Transverse colon (tissue), 4 donors: ENCODE data around the gene MTMR4. TPM values are rescaled to one million over a fixed set of nuclear protein-coding genes. Genes with fewer than 3 reads are reported as not detected.

ENCODE experiments used
- DNase-seq: peaks from one replicate; pipeline ENCODE4 v3.0.0-alpha.2; 2019
- H3K27ac ChIP-seq, 4 donors: fragments of 200-600 bp; sonication (generic); 2 replicates each; pipeline ENCODE4 v1.5.1; 2016 to 2018; ENCODE audit warnings: inconsistent platforms in 4 of 4
- H3K27me3 ChIP-seq: fragments of 200-600 bp; sonication (generic); 2 replicates; pipeline ENCODE4 v1.5.1; 2017; ENCODE audit warnings: inconsistent platforms
- H3K36me3 ChIP-seq, 4 donors: fragments of 200-600 bp; sonication (generic); 2 replicates each; pipeline ENCODE4 v1.5.1; 2017 to 2019; ENCODE audit warnings: inconsistent platforms in 4 of 4
- H3K4me1 ChIP-seq, 4 donors: fragments of 200-600 bp; sonication (generic); 2 replicates each; pipeline ENCODE4 v1.5.1; 2017 to 2020; ENCODE audit warnings: inconsistent platforms in 4 of 4
- H3K4me3 ChIP-seq, 4 donors: fragments of 200-600 bp; sonication (generic); 1 replicate in 1 of 4; 2 replicates in 3 of 4; pipeline versions ENCODE4 v1.5.1 to v1.6.1; 2017 to 2019; ENCODE audit warnings: inconsistent platforms in 4 of 4
- H3K9me3 ChIP-seq, 2 donors: fragments of 200-600 bp; sonication (generic); 2 replicates each; pipeline ENCODE4 v1.5.1; 2017 to 2019; ENCODE audit warnings: inconsistent platforms in 2 of 2
- CTCF ChIP-seq, 5 experiments: fragments of 200-600 bp in 3 of 5; fragments of 450-650 bp in 2 of 5; sonication (generic) in 3 of 5; IDR thresholded peaks; 1 replicate in 2 of 5; 2 replicates in 3 of 5; pipeline ENCODE4 v1.5.1; 2016 to 2017; ENCODE audit warnings: antibody characterized with exemption in 5 of 5, inconsistent platforms in 3 of 5, mild to moderate bottlenecking in 2 of 5, moderate library complexity in 1 of 5
- EP300 ChIP-seq: sonication (generic); formaldehyde crosslinking; IDR thresholded peaks from one replicate; pipeline ENCODE4 v1.6.1; 2017; ENCODE audit warnings: antibody characterized with exemption, low read depth
- POLR2A ChIP-seq: fragments of 450-650 bp; IDR thresholded peaks from one replicate; pipeline ENCODE4 v1.6.1; 2016; ENCODE audit warnings: antibody characterized with exemption, mild to moderate bottlenecking, moderate library complexity
- POLR2AphosphoS5 ChIP-seq, 3 donors: sonication (generic); formaldehyde crosslinking; IDR thresholded peaks; one replicate each; pipeline ENCODE4 v1.6.1; 2016; ENCODE audit warnings: antibody characterized with exemption in 3 of 3
- WGBS, 2 donors: methylation state at CpG; one replicate each; pipeline ENCODE4 v1.1.5; 2018; ENCODE audit warnings: low coverage in 1 of 2; 5-methylcytosine and 5-hydroxymethylcytosine counted together
- in situ Hi-C, 4 donors: fragments of 200-750 bp; cut with MboI; loops; one replicate each; pipeline versions ENCODE4 v1.15.0 to v1.15.1; 2017; ENCODE audit warnings: low sequenced_read_pairs in 3 of 4, low pct_ligation_motif_present in 1 of 4, low pct_unique_long_range_greater_than_20kb in 1 of 4
- intact Hi-C: fragments of 100-400 bp; cut with DNase I; formaldehyde crosslinking; loops from one replicate; pipeline ENCODE4 v1.15.1; 2023; ENCODE audit warnings: low total_unique reads
- total RNA-seq, 4 donors: library from RNA; depleted of rRNA; stranded (reverse); fragments of >200 nt; gene quantifications; one replicate each; pipeline ENCODE4 v1.1.0, GENCODE V29; 2016

MTMR4 gene
- total RNA-seq, 4 donors from 2014 or later, result 43.2 to 79.6 (median 53.1) TPM

GRCh38 chr17:58446086-58446485 is 68.4 kb downstream of the MTMR4 start:
- TF ChIP-seq CTCF (IDR thresholded peaks at IDR 0.05), result no peak
- no peak for TF ChIP-seq EP300
- no peak for TF ChIP-seq POLR2AphosphoS5 (IDR thresholded peaks at IDR 0.05)
- TF ChIP-seq POLR2A, result no peak
- WGBS, 2 donors, result 89% methylated on average over 6 of the region's 6 CpGs; no CpG with 5 or more reads in 1 of the 2 donors
- H3K4me3 ChIP-seq, result no peak overlapping the region
- in situ Hi-C loops (loop anchor here in 3 of 4 donors (5.0 to 10.0 kb wide), 2 partner anchors 129 to 131 kb away; no protein-coding TSS in a partner anchor), intact Hi-C loops (no loop called here)
- no peak for DNase-seq
- no peaks in the 10 kb centered on the region for H3K36me3 ChIP-seq
- H3K27ac ChIP-seq, result no peak overlapping the region
- H3K9me3 ChIP-seq, result no peaks in the 10 kb centered on the region
- H3K27me3 ChIP-seq, result no peaks in the 10 kb centered on the region
- H3K4me1 ChIP-seq, result no peaks in the 10 kb centered on the region

Other genes starting within 250 kb of the MTMR4 start
- gene MPO, start 233.7 kb downstream of the MTMR4 start, total RNA-seq, result not detected
- gene TSPOAP1, start 185.8 kb downstream of the MTMR4 start, total RNA-seq, result 10 to 100 TPM in 2 of 4 donors, 1 to 10 TPM in 2; 4.4 to 21.7 (median 9.4) TPM
- 10 to 100 TPM; 12.0 to 66.3 (median 40.0) TPM for gene SUPT4H1, start 162.4 kb downstream of the MTMR4 start, total RNA-seq
- 10 to 100 TPM; 31.9 to 84.2 (median 38.2) TPM for gene RNF43, start 97.1 kb downstream of the MTMR4 start, total RNA-seq
- gene HSF5, start 26.2 kb downstream of the MTMR4 start, total RNA-seq, result under 1 TPM in 1 of 4 donors, not detected in 3; 0.16 TPM
- gene TEX14, start 177.4 kb upstream of the MTMR4 start, total RNA-seq, result under 1 TPM in 1 of 4 donors, not detected in 3; 0.27 TPM
- gene RAD51C, start 178.0 kb upstream of the MTMR4 start, total RNA-seq, result 10 to 100 TPM in 2 of 4 donors, 1 to 10 TPM in 2; 4.9 to 37.0 (median 9.2) TPM
- under 1 TPM in 1 of 4 donors, not detected in 3; 0.14 TPM for gene PPM1E, start 241.2 kb upstream of the MTMR4 start, total RNA-seq